Measurements from ENCODE around the gene SUMO1.

SUMO1 gene

GRCh38 chr2:202196727-202197126, 41.7 kb downstream of the SUMO1 start:
- DNase-seq (ENCODE audit: low read depth), result no peak

GRCh38 chr2:202194418-202194817, 44.0 kb downstream of the SUMO1 start:
- no peak for DNase-seq (ENCODE audit: low read depth)

GRCh38 chr2:202193881-202194353, 44.5 kb downstream of the SUMO1 start:
- no peak for DNase-seq (ENCODE audit: low read depth)

GRCh38 chr2:202193305-202193704, 45.1 kb downstream of the SUMO1 start:
- no peak for DNase-seq (ENCODE audit: low read depth)

GRCh38 chr2:202187570-202187969, 50.8 kb downstream of the SUMO1 start:
- DNase-seq (ENCODE audit: low read depth), result no peak

GRCh38 chr2:202186641-202187202, 51.7 kb downstream of the SUMO1 start:
- DNase-seq (ENCODE audit: low read depth), result no peak

- DNase-seq (ENCODE audit: low read depth), result no peak
Measured at GRCh38 chr2:202185156-202185555, 53.2 kb downstream of the SUMO1 start.

- DNase-seq (ENCODE audit: low read depth), result no peak
Measured at GRCh38 chr2:202184557-202184956, 53.8 kb downstream of the SUMO1 start.

GRCh38 chr2:202178346-202178958, 59.9 kb downstream of the SUMO1 start:
- no peak for DNase-seq (ENCODE audit: low read depth)

- no peak for DNase-seq (ENCODE audit: low read depth)
Measured at GRCh38 chr2:202172439-202173211, 65.8 kb downstream of the SUMO1 start.

- no peak for DNase-seq (ENCODE audit: low read depth)
Measured at GRCh38 chr2:202171241-202171825, 67.1 kb downstream of the SUMO1 start.

- no peak for DNase-seq (ENCODE audit: low read depth)
Measured at GRCh38 chr2:202169832-202170424, 68.5 kb downstream of the SUMO1 start.

GRCh38 chr2:202169131-202169530, 69.3 kb downstream of the SUMO1 start:
- DNase-seq (ENCODE audit: low read depth), result no peak

GRCh38 chr2:202165945-202166344, 72.5 kb downstream of the SUMO1 start:
- no peak for DNase-seq (ENCODE audit: low read depth)

- DNase-seq (ENCODE audit: low read depth), result no peak
Measured at GRCh38 chr2:202165208-202165607, 73.2 kb downstream of the SUMO1 start.

- DNase-seq (ENCODE audit: low read depth), result no peak
Measured at GRCh38 chr2:202164411-202164810, 74.0 kb downstream of the SUMO1 start.

- DNase-seq (ENCODE audit: low read depth), result no peak
Measured at GRCh38 chr2:202161151-202161835, 77.1 kb downstream of the SUMO1 start.

- DNase-seq (ENCODE audit: low read depth), result no peak
Measured at GRCh38 chr2:202158796-202159195, 79.6 kb downstream of the SUMO1 start.

- DNase-seq (ENCODE audit: low read depth), result no peak
Measured at GRCh38 chr2:202157211-202157990, 81.0 kb downstream of the SUMO1 start.

Data from non-pigmented ciliary epithelial cell (primary cell).